K562 (cell line): ENCODE measurements around the gene GLI3. TPM values are rescaled to one million over a fixed set of nuclear protein-coding genes. Genes with fewer than 3 reads are reported as not detected.

Experiments used
- ATAC-seq: fragments of 200-7000 bp; cut with Tn5 transposase; 3 replicates; pipeline ENCODE4 v1.9.1; 2020; ENCODE audit warnings: moderate library complexity
- BruUV-seq: library from RNA; stranded (reverse); fragments of 400-500 nt; replicated peaks from 2 replicates; lab custom pipeline; 2021; lab: Mats Ljungman, UMichigan
- CTCF ChIA-PET: fragments of 300-600 bp; formaldehyde crosslinking; extraction: SDS; loops from one replicate; lab custom pipeline; 2021; ENCODE audit warnings: low intra/inter-chr PET ratio; lab: Yijun Ruan, JAX
- POLR2A ChIA-PET: fragments of 300-600, 350-650 bp; sonication (Branson Sonifier 250); formaldehyde crosslinking; extraction: SDS; loops from one replicate; lab custom pipeline; 2021; ENCODE audit warnings: antibody characterized with exemption, inconsistent platforms; lab: Yijun Ruan, JAX
- DNase-seq, 4 experiments: peaks; one replicate each; pipeline versions ENCODE4 v3.0.0 to v3.0.0-alpha.2; 2011 to 2018; ENCODE audit warnings: low spot score in 3 of 4, mixed read lengths in 3 of 4; ENCODE audit errors: extremely low read depth in 1 of 4
- FAIRE-seq: peaks from 2 replicates; lab custom pipeline; 2011; peaks lifted over from hg19 to GRCh38; lab: Jason Lieb, UNC
- H2AFZ ChIP-seq: 2 replicates; pipeline ENCODE4 v1.6.0; 2011; ENCODE audit warnings: low read depth, low read length, control low read depth, inconsistent platforms
- H3K27ac ChIP-seq: fragments of 200-600 bp; 3 replicates; pipeline ENCODE4 v1.8.0; 2011; ENCODE audit warnings: low read depth, mild to moderate bottlenecking, control low read depth, inconsistent platforms, low read length, moderate library complexity, mixed read lengths; ENCODE audit errors: extremely low read depth
- H3K27me3 ChIP-seq, 2 experiments: fragments of 300-600 bp in 1 of 2; 2 replicates in 1 of 2; 3 replicates in 1 of 2; pipeline versions ENCODE4 v1.6.0 to v1.8.0; 2011; ENCODE audit warnings: inconsistent platforms in 2 of 2, low read length in 2 of 2, mild to moderate bottlenecking in 1 of 2, mixed read lengths in 1 of 2, moderate library complexity in 1 of 2; ENCODE audit not compliant: control insufficient read depth in 2 of 2, insufficient read depth in 2 of 2
- H3K36me3 ChIP-seq: fragments of 300-600 bp; 3 replicates; pipeline ENCODE4 v1.8.0; 2011; ENCODE audit warnings: mild to moderate bottlenecking, low read length, inconsistent platforms; ENCODE audit not compliant: control insufficient read depth, insufficient read depth
- H3K4me1 ChIP-seq, 2 experiments: fragments of 200-600 bp in 1 of 2; replicated peaks in 1 of 2; 2 replicates in 1 of 2; 3 replicates in 1 of 2; pipeline versions ENCODE4 v1.5.1 to v1.8.0; 2011; ENCODE audit warnings: inconsistent platforms in 2 of 2, low read length in 2 of 2, mild to moderate bottlenecking in 1 of 2, mixed read lengths in 1 of 2, moderate library complexity in 1 of 2; ENCODE audit not compliant: control insufficient read depth in 2 of 2, insufficient read depth in 2 of 2
- H3K4me2 ChIP-seq: 2 replicates; pipeline ENCODE4 v1.6.1; 2011; ENCODE audit warnings: low read length, control low read depth, inconsistent platforms, mixed read lengths; ENCODE audit not compliant: insufficient read depth
- H3K4me3 ChIP-seq: fragments of 200-600 bp; sonication (generic), shearing (Covaris generic); 2 replicates; pipeline ENCODE4 v1.5.1; 2016; ENCODE audit warnings: control low read depth, inconsistent platforms
- H3K79me2 ChIP-seq: fragments of 200-600 bp; 3 replicates; pipeline ENCODE4 v1.8.0; 2011; ENCODE audit warnings: low read length, inconsistent platforms; ENCODE audit not compliant: control insufficient read depth, insufficient read depth
- H3K9ac ChIP-seq, 2 experiments: 2 replicates each; pipeline versions ENCODE4 v1.6.0 to v1.6.1; 2011; ENCODE audit warnings: low read depth in 2 of 2, low read length in 2 of 2, control low read depth in 1 of 2, inconsistent platforms in 1 of 2, mild to moderate bottlenecking in 1 of 2, mixed read lengths in 1 of 2; ENCODE audit not compliant: insufficient read depth in 1 of 2
- H3K9me1 ChIP-seq: one replicate; pipeline ENCODE4 v1.6.0; 2011; ENCODE audit warnings: inconsistent platforms, mild to moderate bottlenecking, low read length, moderate library complexity; ENCODE audit not compliant: control insufficient read depth, insufficient read depth
- H3K9me3 ChIP-seq: replicated peaks from 2 replicates; pipeline ENCODE4 v1.5.1; 2011; ENCODE audit warnings: low read depth, low read length, inconsistent platforms; ENCODE audit not compliant: control insufficient read depth, insufficient read depth
- H4K20me1 ChIP-seq: replicated peaks from 2 replicates; pipeline ENCODE4 v1.6.1; 2011; ENCODE audit warnings: low read length, inconsistent platforms, mixed read lengths; ENCODE audit not compliant: control insufficient read depth, insufficient read depth
- BDP1 ChIP-seq: IDR thresholded peaks from 3 replicates; pipeline ENCODE4 v1.6.1; 2011; ENCODE audit not compliant: insufficient read length, insufficient read depth
- CREM ChIP-seq: IDR thresholded peaks from 2 replicates; pipeline ENCODE4 v1.6.1; 2014; ENCODE audit warnings: antibody characterized with exemption, low read depth
- HIVEP1 ChIP-seq: fragments of 250-450 bp; sonication (Bioruptor Pico); IDR thresholded peaks from 2 replicates; pipeline ENCODE4 v1.4.0; 2020; ENCODE audit warnings: mild to moderate bottlenecking
- MECOM ChIP-seq: fragments of 250-450 bp; sonication (Bioruptor Pico); IDR thresholded peaks from 2 replicates; pipeline ENCODE4 v1.8.0; 2022; ENCODE audit warnings: inconsistent platforms
- SLC30A9 ChIP-seq: fragments of 250-450 bp; sonication (Bioruptor Pico); IDR thresholded peaks from 2 replicates; pipeline ENCODE4 v1.8.0; 2022; ENCODE audit warnings: mild to moderate bottlenecking, moderate library complexity
- TAF9B ChIP-seq: fragments of 450-650 bp; IDR thresholded peaks from 2 replicates; pipeline ENCODE4 v1.6.1; 2018; ENCODE audit warnings: mild to moderate bottlenecking; ENCODE audit not compliant: partially characterized antibody
- TCFL5 ChIP-seq: fragments of 250-450 bp; sonication (Bioruptor Pico); conservative IDR thresholded peaks from 2 replicates; pipeline ENCODE4 v1.6.1; 2021; ENCODE audit warnings: mild to moderate bottlenecking, moderate library complexity, matching md5 sums
- ZNF644 ChIP-seq: fragments of 200-800 bp; sonication (Bioruptor generic); IDR thresholded peaks from 2 replicates; pipeline ENCODE4 v1.6.1; 2016; ENCODE audit warnings: low read depth, missing genetic modification characterization, missing compliant biosample characterization
- ZNF75A ChIP-seq: fragments of 450-650 bp; formaldehyde crosslinking; IDR thresholded peaks from 2 replicates; pipeline ENCODE4 v1.4.0; 2020; ENCODE audit warnings: mild to moderate bottlenecking
- WGBS: fragments of 100-300 bp; shearing (Covaris generic); methylation state at CpG from one replicate; pipeline ENCODE4 v1.1.6; 2016; ENCODE audit warnings: low coverage, mixed read lengths; ENCODE audit not compliant: insufficient coverage; ENCODE audit errors: missing lambda C conversion rate; 5-methylcytosine and 5-hydroxymethylcytosine counted together
- in situ Hi-C: fragments of 300-500 bp; cut with MboI; formaldehyde crosslinking; loops from 4 replicates; pipeline ENCODE4 v1.15.0; 2018; ENCODE audit warnings: inconsistent platforms, mixed read lengths
- intact Hi-C: fragments of 100-400 bp; cut with micrococcal nuclease; formaldehyde crosslinking; loops from 2 replicates; pipeline ENCODE4 v1.14.2; 2022
- polyA plus RNA-seq, 8 experiments: library from polyadenylated mRNA; depleted of rRNA in 4 of 8; stranded (reverse) in 5 of 8; unstranded in 3 of 8; fragments of >200 nt; fragmentation: Nextera tagmentation in 2 of 8; fragmentation: Illumina TruSeq in 1 of 8; extraction: Ambion mirVana in 2 of 8; extraction: Trizol in 1 of 8; gene quantifications; 2 replicates each; pipeline versions ENCODE4 v1.2.1 to v1.2.3, GENCODE V29; 2011 to 2014; ENCODE audit warnings: inconsistent platforms in 1 of 8, missing spikeins in 1 of 8
- total RNA-seq, 7 experiments: library from RNA; depleted of rRNA in 6 of 7; stranded (reverse); fragments of >200 nt in 6 of 7; fragmentation: Illumina TruSeq in 2 of 7; extraction: Trizol in 2 of 7; gene quantifications; 2 replicates each; pipeline versions ENCODE4 v1.2.1 to v1.2.3, GENCODE V29; 2011 to 2021; ENCODE audit warnings: low replicate concordance in 1 of 7
- TF ChIP-seq, protein P1 (sequence below): sonication (generic); formaldehyde crosslinking; IDR thresholded peaks from 2 replicates; pipeline ENCODE4 v1.8.0; 2022; ENCODE audit warnings: mild to moderate bottlenecking, missing genetic modification reagents

GLI3 gene
- total and polyA plus RNA-seq, 9 of the 15 experiments (the other 6 are each of a cell fraction or from before 2014, with no cell fraction given): 0.01 to 0.18 (median 0.07) TPM; not detected in 6

DNA sequence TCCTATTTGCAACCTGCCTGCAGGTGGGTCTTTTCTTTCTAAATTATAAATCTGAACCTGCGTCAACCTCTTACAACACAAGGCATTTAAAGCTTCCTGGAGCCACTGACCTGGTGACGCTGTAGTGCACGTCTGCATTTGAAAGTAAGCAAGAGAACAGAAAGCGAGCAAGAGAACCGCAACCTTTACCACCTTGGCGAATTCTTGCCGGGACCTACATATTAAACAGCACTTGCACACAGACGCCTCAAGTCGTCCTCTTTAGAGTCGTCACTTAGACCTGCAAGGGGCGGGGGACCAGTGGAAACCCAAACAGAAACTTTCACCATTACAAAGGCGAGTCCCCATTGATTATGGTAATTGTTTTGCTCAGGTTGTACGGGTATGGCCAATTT lies 9.5 kb downstream of the GLI3 start:
- no peaks in the 10 kb centered on the region for H3K79me2 ChIP-seq
- in situ Hi-C loops (no loop called here), intact Hi-C loops (no loop called here)
- ChIA-PET POLR2A (no interaction called here), CTCF (no interaction called here)
- no peak overlapping the region for H3K4me2 ChIP-seq
- H3K27me3 ChIP-seq: peaks cover 7 to 12% of the 10 kb centered on the region in 2 experiments; a peak in 4 of 5 replicates
- H2AFZ ChIP-seq: no peak overlapping the region
- H3K36me3 ChIP-seq: no peaks in the 10 kb centered on the region
- H3K9me1 ChIP-seq: no peaks in the 10 kb centered on the region
- ATAC-seq: no peak
- H3K4me1 ChIP-seq: peaks cover 0 to 5% of the 10 kb centered on the region in 2 experiments; a peak in 1 of 5 replicates
- BruUV-seq: no TSS peak
- WGBS: under 1% methylated on average over 13 of the region's 13 CpGs
- H3K4me3 ChIP-seq: no peak overlapping the region
- H3K27ac ChIP-seq: no peak overlapping the region
- DNase-seq: no peak
- TF ChIP-seq, protein P1, sequence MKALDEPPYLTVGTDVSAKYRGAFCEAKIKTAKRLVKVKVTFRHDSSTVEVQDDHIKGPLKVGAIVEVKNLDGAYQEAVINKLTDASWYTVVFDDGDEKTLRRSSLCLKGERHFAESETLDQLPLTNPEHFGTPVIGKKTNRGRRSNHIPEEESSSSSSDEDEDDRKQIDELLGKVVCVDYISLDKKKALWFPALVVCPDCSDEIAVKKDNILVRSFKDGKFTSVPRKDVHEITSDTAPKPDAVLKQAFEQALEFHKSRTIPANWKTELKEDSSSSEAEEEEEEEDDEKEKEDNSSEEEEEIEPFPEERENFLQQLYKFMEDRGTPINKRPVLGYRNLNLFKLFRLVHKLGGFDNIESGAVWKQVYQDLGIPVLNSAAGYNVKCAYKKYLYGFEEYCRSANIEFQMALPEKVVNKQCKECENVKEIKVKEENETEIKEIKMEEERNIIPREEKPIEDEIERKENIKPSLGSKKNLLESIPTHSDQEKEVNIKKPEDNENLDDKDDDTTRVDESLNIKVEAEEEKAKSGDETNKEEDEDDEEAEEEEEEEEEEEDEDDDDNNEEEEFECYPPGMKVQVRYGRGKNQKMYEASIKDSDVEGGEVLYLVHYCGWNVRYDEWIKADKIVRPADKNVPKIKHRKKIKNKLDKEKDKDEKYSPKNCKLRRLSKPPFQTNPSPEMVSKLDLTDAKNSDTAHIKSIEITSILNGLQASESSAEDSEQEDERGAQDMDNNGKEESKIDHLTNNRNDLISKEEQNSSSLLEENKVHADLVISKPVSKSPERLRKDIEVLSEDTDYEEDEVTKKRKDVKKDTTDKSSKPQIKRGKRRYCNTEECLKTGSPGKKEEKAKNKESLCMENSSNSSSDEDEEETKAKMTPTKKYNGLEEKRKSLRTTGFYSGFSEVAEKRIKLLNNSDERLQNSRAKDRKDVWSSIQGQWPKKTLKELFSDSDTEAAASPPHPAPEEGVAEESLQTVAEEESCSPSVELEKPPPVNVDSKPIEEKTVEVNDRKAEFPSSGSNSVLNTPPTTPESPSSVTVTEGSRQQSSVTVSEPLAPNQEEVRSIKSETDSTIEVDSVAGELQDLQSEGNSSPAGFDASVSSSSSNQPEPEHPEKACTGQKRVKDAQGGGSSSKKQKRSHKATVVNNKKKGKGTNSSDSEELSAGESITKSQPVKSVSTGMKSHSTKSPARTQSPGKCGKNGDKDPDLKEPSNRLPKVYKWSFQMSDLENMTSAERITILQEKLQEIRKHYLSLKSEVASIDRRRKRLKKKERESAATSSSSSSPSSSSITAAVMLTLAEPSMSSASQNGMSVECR (CRISPR knock-in tag): no peak
- TF ChIP-seq HIVEP1 (CRISPR knock-in tag): no peak
- no peak for TF ChIP-seq CREM
- TF ChIP-seq ZNF644 (tag): no peak
- no peak for TF ChIP-seq MECOM (CRISPR knock-in tag)
- no peak for TF ChIP-seq SLC30A9 (CRISPR knock-in tag)
- TF ChIP-seq TAF9B: no peak
- no peak for TF ChIP-seq TCFL5 (CRISPR knock-in tag)
- TF ChIP-seq BDP1: no peak
- TF ChIP-seq ZNF75A (CRISPR knock-in tag): no peak
- no peak for FAIRE-seq
- H4K20me1 ChIP-seq: no peaks in the 10 kb centered on the region
- H3K9me3 ChIP-seq: no peaks in the 10 kb centered on the region
- H3K9ac ChIP-seq: no peak overlapping the region
